ENCODE data around the gene ATRAID. TPM values are rescaled to one million over a fixed set of nuclear protein-coding genes. Genes with fewer than 3 reads are reported as not detected.

The ATRAID gene
- total RNA-seq, 1 experiment from 2014 or later = 97.2 TPM

DNA sequence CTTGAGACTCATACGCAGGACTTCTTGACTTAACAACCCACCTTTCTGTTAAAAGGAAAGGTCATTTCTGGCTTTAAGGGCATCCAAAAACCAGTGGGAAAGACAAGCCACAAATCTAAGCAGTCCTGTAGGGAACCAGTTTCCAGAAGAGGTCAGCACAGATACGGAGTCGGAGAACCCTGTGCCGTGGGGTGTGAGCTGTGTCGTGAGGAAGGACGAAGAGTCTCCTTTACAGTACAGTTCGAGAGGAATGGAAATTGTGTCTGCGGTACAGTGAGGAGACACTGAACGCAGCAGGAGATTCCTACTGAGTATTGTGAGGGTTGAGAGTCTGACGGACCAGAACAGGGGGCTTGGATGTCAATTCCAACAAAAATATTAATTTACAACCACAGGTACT is 33.3 kb downstream of the ATRAID start:
- DNase-seq (ENCODE audit: low spot score) (no peak), ATAC-seq (no peak)
- peak overlapping the region; percentile 65; the same call in 1 of the 2 replicates for H3K27ac Mint-ChIP-seq
- ChIA-PET CTCF (interaction anchor here (0.7 to 1.9 kb wide), 4 partner anchors 47 to 221 kb away, joined by 3 to 4 read pairs (median 3); no protein-coding TSS in a partner anchor), POLR2A (interaction anchor here (1.0 kb wide), 1 partner anchor 9 kb away, joined by 3 read pairs; no protein-coding TSS in a partner anchor)
- no peaks in the 10 kb centered on the region; the same call in 1 of the 2 replicates for H3K27me3 Mint-ChIP-seq (ENCODE audit: low read depth)
- no peak overlapping the region for H3K4me3 Mint-ChIP-seq
- H3K36me3 Mint-ChIP-seq = peaks cover 44% of the 10 kb centered on the region
- H3K9me3 Mint-ChIP-seq = no peaks in the 10 kb centered on the region
- TF ChIP-seq, protein P1, sequence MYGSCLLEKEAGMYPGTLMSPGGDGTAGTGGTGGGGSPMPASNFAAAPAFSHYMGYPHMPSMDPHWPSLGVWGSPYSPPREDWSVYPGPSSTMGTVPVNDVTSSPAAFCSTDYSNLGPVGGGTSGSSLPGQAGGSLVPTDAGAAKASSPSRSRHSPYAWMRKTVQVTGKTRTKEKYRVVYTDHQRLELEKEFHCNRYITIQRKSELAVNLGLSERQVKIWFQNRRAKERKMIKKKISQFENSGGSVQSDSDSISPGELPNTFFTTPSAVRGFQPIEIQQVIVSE (CRISPR knock-in tag; IDR thresholded peaks at IDR 0.05; ENCODE audit: borderline replicate concordance) = no peak
- TF ChIP-seq, protein P2, sequence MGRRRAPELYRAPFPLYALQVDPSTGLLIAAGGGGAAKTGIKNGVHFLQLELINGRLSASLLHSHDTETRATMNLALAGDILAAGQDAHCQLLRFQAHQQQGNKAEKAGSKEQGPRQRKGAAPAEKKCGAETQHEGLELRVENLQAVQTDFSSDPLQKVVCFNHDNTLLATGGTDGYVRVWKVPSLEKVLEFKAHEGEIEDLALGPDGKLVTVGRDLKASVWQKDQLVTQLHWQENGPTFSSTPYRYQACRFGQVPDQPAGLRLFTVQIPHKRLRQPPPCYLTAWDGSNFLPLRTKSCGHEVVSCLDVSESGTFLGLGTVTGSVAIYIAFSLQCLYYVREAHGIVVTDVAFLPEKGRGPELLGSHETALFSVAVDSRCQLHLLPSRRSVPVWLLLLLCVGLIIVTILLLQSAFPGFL (CRISPR knock-in tag; IDR thresholded peaks at IDR 0.05; ENCODE audit: borderline replicate concordance) = no peak
- TF ChIP-seq, protein P3, sequence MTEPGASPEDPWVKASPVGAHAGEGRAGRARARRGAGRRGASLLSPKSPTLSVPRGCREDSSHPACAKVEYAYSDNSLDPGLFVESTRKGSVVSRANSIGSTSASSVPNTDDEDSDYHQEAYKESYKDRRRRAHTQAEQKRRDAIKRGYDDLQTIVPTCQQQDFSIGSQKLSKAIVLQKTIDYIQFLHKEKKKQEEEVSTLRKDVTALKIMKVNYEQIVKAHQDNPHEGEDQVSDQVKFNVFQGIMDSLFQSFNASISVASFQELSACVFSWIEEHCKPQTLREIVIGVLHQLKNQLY (CRISPR knock-in tag; IDR thresholded peaks at IDR 0.05) = no peak
- H3K4me1 Mint-ChIP-seq = no peaks in the 10 kb centered on the region

DNA sequence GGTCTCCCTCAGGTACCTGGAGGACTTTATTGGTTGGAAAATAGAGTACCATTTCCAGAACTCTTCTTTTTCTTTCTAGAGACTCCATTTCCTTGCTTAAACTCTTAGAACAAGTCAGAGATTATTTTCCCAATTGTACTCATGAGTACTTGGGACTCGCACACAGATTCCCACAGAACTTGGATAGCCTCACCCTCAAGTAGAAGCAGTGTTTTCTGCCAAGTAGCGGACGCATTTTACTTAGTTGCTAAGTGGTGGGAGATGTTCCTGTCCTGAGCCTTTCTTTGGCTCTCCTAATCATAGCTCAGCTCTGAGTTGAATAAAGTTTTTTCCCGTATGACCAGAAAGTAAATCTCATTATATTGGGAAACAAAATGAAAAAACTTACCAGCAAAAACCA is 33.8 kb downstream of the ATRAID start:
- Mint-ChIP-seq H3K27ac (no peak overlapping the region), H3K27me3 (ENCODE audit: low read depth) (no peaks in the 10 kb centered on the region; the same call in 1 of the 2 replicates), H3K4me1 (peaks cover 3% of the 10 kb centered on the region), H3K4me3 (no peak overlapping the region), H3K9me3 (no peaks in the 10 kb centered on the region), H3K36me3 (peaks cover 39% of the 10 kb centered on the region)
- no peak for ATAC-seq
- ChIA-PET POLR2A (interaction anchor here (1.0 kb wide), 1 partner anchor 10 kb away, joined by 3 read pairs; no protein-coding TSS in a partner anchor), CTCF (interaction anchor here (1.1 to 1.9 kb wide), 3 partner anchors 46 to 58 kb away, joined by 3 to 4 read pairs (median 3); no protein-coding TSS in a partner anchor)
- TF ChIP-seq FOXP1 (CRISPR knock-in tag; IDR thresholded peaks at IDR 0.05; ENCODE audit: borderline replicate concordance) (no peak), MYBL2 (CRISPR knock-in tag; IDR thresholded peaks at IDR 0.05) (no peak), ZNF396 (CRISPR knock-in tag; IDR thresholded peaks at IDR 0.05; ENCODE audit: borderline replicate concordance) (no peak), GRHL2 (CRISPR knock-in tag; IDR thresholded peaks at IDR 0.05; ENCODE audit: insufficient replicate concordance, severe bottlenecking) (no peak), TP53 (CRISPR knock-in tag; IDR thresholded peaks at IDR 0.05) (no peak), ZNF671 (CRISPR knock-in tag; IDR thresholded peaks at IDR 0.05) (no peak), ZNF219 (CRISPR knock-in tag; IDR thresholded peaks at IDR 0.05; ENCODE audit: borderline replicate concordance) (no peak)
- TF ChIP-seq, protein P1 (CRISPR knock-in tag; IDR thresholded peaks at IDR 0.05; ENCODE audit: borderline replicate concordance) = no peak
- TF ChIP-seq, protein P4, sequence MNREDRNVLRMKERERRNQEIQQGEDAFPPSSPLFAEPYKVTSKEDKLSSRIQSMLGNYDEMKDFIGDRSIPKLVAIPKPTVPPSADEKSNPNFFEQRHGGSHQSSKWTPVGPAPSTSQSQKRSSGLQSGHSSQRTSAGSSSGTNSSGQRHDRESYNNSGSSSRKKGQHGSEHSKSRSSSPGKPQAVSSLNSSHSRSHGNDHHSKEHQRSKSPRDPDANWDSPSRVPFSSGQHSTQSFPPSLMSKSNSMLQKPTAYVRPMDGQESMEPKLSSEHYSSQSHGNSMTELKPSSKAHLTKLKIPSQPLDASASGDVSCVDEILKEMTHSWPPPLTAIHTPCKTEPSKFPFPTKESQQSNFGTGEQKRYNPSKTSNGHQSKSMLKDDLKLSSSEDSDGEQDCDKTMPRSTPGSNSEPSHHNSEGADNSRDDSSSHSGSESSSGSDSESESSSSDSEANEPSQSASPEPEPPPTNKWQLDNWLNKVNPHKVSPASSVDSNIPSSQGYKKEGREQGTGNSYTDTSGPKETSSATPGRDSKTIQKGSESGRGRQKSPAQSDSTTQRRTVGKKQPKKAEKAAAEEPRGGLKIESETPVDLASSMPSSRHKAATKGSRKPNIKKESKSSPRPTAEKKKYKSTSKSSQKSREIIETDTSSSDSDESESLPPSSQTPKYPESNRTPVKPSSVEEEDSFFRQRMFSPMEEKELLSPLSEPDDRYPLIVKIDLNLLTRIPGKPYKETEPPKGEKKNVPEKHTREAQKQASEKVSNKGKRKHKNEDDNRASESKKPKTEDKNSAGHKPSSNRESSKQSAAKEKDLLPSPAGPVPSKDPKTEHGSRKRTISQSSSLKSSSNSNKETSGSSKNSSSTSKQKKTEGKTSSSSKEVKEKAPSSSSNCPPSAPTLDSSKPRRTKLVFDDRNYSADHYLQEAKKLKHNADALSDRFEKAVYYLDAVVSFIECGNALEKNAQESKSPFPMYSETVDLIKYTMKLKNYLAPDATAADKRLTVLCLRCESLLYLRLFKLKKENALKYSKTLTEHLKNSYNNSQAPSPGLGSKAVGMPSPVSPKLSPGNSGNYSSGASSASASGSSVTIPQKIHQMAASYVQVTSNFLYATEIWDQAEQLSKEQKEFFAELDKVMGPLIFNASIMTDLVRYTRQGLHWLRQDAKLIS (CRISPR knock-in tag; IDR thresholded peaks at IDR 0.05; ENCODE audit: borderline replicate concordance) = no peak
- no peak for DNase-seq (ENCODE audit: low spot score)

DNA sequence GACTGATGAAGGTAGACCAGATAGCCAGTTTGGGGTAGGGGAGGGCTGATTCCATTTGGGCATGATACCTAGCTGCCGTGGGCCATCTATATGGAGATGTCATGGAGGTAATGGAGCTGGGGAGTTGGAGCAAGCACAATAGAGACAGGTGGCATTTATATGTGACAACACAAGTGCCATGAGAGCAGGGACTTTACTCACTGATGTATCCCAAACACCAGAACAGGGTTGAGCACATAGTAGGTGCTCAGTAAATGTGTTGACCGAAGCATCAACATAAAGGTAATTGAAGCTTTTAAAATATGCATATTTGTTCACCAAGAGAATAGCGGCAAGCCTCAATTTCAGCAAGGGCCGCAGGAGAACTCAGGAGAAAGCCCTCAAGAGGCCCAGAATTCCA is 36.1 kb downstream of the ATRAID start:
- POLR2A ChIA-PET = interaction anchor here (1.3 kb wide), 1 partner anchor 114 kb away, joined by 4 read pairs; the partner anchor contains the start of gene PREB
- TF ChIP-seq, protein P5, sequence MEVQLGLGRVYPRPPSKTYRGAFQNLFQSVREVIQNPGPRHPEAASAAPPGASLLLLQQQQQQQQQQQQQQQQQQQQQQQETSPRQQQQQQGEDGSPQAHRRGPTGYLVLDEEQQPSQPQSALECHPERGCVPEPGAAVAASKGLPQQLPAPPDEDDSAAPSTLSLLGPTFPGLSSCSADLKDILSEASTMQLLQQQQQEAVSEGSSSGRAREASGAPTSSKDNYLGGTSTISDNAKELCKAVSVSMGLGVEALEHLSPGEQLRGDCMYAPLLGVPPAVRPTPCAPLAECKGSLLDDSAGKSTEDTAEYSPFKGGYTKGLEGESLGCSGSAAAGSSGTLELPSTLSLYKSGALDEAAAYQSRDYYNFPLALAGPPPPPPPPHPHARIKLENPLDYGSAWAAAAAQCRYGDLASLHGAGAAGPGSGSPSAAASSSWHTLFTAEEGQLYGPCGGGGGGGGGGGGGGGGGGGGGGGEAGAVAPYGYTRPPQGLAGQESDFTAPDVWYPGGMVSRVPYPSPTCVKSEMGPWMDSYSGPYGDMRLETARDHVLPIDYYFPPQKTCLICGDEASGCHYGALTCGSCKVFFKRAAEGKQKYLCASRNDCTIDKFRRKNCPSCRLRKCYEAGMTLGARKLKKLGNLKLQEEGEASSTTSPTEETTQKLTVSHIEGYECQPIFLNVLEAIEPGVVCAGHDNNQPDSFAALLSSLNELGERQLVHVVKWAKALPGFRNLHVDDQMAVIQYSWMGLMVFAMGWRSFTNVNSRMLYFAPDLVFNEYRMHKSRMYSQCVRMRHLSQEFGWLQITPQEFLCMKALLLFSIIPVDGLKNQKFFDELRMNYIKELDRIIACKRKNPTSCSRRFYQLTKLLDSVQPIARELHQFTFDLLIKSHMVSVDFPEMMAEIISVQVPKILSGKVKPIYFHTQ (CRISPR knock-in tag; IDR thresholded peaks at IDR 0.05) = 0 out of 2 replicates have a peak, but pooled peaks have one; percentile 5
- no peak for TF ChIP-seq ZNF263 (CRISPR knock-in tag; IDR thresholded peaks at IDR 0.05; ENCODE audit: low read depth)
- TF ChIP-seq, protein P3 (CRISPR knock-in tag; IDR thresholded peaks at IDR 0.05) = no peak
- peak; percentile 65 for TF ChIP-seq NFATC4 (CRISPR knock-in tag; IDR thresholded peaks at IDR 0.05)
- TF ChIP-seq ZNF671 (CRISPR knock-in tag; IDR thresholded peaks at IDR 0.05) = peak; percentile 78
- TF ChIP-seq TP53 (CRISPR knock-in tag; IDR thresholded peaks at IDR 0.05) = no peak

More for the DNA sequence above, 36.1 kb downstream of the ATRAID start:
- ATAC-seq (no peak), DNase-seq (ENCODE audit: low spot score) (no peak)
- H3K4me1 Mint-ChIP-seq = peaks cover 18% of the 10 kb centered on the region
- no peak overlapping the region for H3K27ac Mint-ChIP-seq
- peaks cover 7% of the 10 kb centered on the region for H3K27me3 Mint-ChIP-seq (ENCODE audit: low read depth)
- CTCF ChIA-PET = interaction anchor here (2.2 to 5.5 kb wide), 3 partner anchors 33 to 54 kb away, joined by 22 to 106 read pairs (median 74); partner anchors contain the start of gene TRIM54
- H3K9me3 Mint-ChIP-seq = no peaks in the 10 kb centered on the region
- H3K36me3 Mint-ChIP-seq = peaks cover 16% of the 10 kb centered on the region
- no peak overlapping the region for H3K4me3 Mint-ChIP-seq
